ENCODE data around the gene ACOX1. TPM values are rescaled to one million over a fixed set of nuclear protein-coding genes. Genes with fewer than 3 reads are reported as not detected.

Gene ACOX1
- total RNA-seq, 1 experiment from 2014 or later: 39.5 TPM

DNA sequence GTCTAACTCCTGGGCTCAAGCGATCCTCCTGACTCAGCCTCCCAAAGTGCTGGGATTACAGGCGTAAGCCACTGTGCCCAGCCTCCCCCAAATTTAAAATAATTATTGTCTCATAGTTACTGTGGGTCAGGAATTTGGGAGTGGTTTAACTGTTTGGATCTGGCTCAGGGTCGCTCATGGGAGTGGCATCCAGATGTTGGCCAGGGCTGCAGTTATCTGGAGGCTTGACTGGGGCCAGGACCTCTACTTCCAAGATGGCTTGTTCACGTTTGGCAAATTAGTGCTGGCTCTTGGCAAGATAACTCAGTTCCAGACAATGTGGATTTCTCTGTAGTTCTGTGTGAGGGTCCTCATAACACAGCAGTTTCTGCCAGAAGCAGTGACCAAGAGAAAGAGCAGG, 8.1 kb upstream of the ACOX1 start:
- H3K27me3 ChIP-seq (replicated peaks; ENCODE audit: insufficient read depth, low read depth, low read length, poor library complexity): no peaks in the 10 kb centered on the region
- no peak for DNase-seq (ENCODE audit: low spot score)
- ChIA-PET POLR2A (ENCODE audit: low non-redundant PET) (no interaction called here), CTCF (no interaction called here)
- H3K27ac ChIP-seq (ENCODE audit: low read depth, low read length, poor library complexity, severe bottlenecking): no peak overlapping the region
- intact Hi-C loops (cut with micrococcal nuclease; ENCODE audit: unreplicated experiment): no loop called here
- no TSS peak for BruUV-seq (replicated peaks)
- TF ChIP-seq EZH2 (IDR thresholded peaks at IDR 0.05; ENCODE audit: borderline replicate concordance, low read depth, low read length, poor library complexity, severe bottlenecking): no peak
- TF ChIP-seq, protein P1, sequence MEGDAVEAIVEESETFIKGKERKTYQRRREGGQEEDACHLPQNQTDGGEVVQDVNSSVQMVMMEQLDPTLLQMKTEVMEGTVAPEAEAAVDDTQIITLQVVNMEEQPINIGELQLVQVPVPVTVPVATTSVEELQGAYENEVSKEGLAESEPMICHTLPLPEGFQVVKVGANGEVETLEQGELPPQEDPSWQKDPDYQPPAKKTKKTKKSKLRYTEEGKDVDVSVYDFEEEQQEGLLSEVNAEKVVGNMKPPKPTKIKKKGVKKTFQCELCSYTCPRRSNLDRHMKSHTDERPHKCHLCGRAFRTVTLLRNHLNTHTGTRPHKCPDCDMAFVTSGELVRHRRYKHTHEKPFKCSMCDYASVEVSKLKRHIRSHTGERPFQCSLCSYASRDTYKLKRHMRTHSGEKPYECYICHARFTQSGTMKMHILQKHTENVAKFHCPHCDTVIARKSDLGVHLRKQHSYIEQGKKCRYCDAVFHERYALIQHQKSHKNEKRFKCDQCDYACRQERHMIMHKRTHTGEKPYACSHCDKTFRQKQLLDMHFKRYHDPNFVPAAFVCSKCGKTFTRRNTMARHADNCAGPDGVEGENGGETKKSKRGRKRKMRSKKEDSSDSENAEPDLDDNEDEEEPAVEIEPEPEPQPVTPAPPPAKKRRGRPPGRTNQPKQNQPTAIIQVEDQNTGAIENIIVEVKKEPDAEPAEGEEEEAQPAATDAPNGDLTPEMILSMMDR (conservative IDR thresholded peaks at IDR 0.05; ENCODE audit: low read depth, low read length): no peak
- H3K36me3 ChIP-seq (ENCODE audit: insufficient read depth, low read length, poor library complexity, severe bottlenecking): peaks cover 6% of the 10 kb centered on the region
- H3K9me3 ChIP-seq (ENCODE audit: low read depth, low read length, poor library complexity, severe bottlenecking): no peaks in the 10 kb centered on the region
- no peak overlapping the region for H3K4me3 ChIP-seq (ENCODE audit: low read depth, low read length, poor library complexity, severe bottlenecking)
- peaks cover 20% of the 10 kb centered on the region for H3K4me1 ChIP-seq (ENCODE audit: insufficient read depth, low read length, poor library complexity, severe bottlenecking)

DNA sequence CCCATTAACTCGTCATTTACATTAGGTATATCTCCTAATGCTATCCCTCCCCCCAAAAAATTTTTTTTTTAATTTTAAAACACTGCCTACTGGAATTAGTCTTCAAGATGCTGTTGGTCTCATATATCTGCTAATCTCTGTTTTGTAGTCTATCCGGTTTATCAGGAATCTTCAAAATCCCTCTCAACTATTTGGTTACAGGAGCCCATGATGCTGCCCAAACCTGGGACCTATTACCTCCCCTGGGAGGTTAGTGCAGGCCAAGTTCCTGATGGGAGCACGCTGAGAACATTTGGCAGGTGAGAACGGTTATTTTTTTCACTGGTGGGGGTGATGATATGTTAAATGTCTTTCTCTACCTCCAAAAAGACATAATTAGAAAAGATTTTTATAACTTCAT, 7.0 kb upstream of the ACOX1 start:
- no peaks in the 10 kb centered on the region for H3K27me3 ChIP-seq (replicated peaks; ENCODE audit: insufficient read depth, low read depth, low read length, poor library complexity)
- POLR2A ChIA-PET (ENCODE audit: low non-redundant PET): no interaction called here
- CTCF ChIA-PET: no interaction called here
- H3K9me3 ChIP-seq (ENCODE audit: low read depth, low read length, poor library complexity, severe bottlenecking): no peaks in the 10 kb centered on the region
- no peaks in the 10 kb centered on the region for H3K36me3 ChIP-seq (ENCODE audit: insufficient read depth, low read length, poor library complexity, severe bottlenecking)
- no peak overlapping the region for H3K4me3 ChIP-seq (ENCODE audit: low read depth, low read length, poor library complexity, severe bottlenecking)
- peaks cover 22% of the 10 kb centered on the region for H3K4me1 ChIP-seq (ENCODE audit: insufficient read depth, low read length, poor library complexity, severe bottlenecking)
- no TSS peak for BruUV-seq (replicated peaks)
- TF ChIP-seq EZH2 (IDR thresholded peaks at IDR 0.05; ENCODE audit: borderline replicate concordance, low read depth, low read length, poor library complexity, severe bottlenecking): no peak
- TF ChIP-seq, protein P1 (conservative IDR thresholded peaks at IDR 0.05; ENCODE audit: low read depth, low read length): no peak
- H3K27ac ChIP-seq (ENCODE audit: low read depth, low read length, poor library complexity, severe bottlenecking): no peak overlapping the region
- DNase-seq (ENCODE audit: low spot score): no peak
- intact Hi-C loops (cut with micrococcal nuclease; ENCODE audit: unreplicated experiment): no loop called here

DNA sequence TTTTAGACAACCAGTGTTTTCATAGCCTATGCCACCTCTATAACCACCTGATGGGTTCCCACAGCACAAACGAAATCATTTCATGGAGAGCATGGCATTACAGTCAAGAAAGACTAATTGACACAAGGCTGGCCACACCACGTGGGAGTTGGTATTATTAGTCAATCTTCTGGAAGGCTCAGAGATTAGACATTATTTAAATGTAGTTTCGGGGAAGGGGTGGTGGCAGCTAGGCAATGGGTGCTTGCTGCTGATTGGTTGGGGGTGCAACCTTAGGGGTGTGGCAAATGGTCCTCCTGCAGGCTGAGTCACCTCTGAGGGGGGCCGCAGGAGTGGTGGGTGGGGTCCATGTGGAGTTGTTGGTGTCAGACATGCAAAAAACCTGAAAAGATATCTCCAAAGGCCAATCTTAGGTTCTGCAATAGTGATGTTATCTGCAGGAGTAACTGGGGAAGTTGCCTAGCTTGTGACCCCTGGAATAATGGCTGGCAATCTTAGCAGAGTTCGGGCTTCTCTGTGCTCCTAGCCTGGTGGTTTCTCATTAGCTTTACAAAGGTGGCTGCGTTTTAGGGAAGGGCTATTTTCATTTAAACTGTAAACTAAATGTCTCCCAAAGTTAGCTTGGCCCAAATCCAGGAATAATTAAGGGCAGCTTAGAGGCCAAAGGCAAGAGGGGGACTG, 4.7 kb upstream of the ACOX1 start:
- Histone ChIP-seq H3K4me3 (ENCODE audit: low read depth, low read length, poor library complexity, severe bottlenecking) (no peak overlapping the region), H3K27ac (ENCODE audit: low read depth, low read length, poor library complexity, severe bottlenecking) (peak overlapping the region; percentile 30), H3K27me3 (replicated peaks; ENCODE audit: insufficient read depth, low read depth, low read length, poor library complexity) (no peaks in the 10 kb centered on the region), H3K36me3 (ENCODE audit: insufficient read depth, low read length, poor library complexity, severe bottlenecking) (no peaks in the 10 kb centered on the region), H3K9me3 (ENCODE audit: low read depth, low read length, poor library complexity, severe bottlenecking) (no peaks in the 10 kb centered on the region), H3K4me1 (ENCODE audit: insufficient read depth, low read length, poor library complexity, severe bottlenecking) (peaks cover 22% of the 10 kb centered on the region)
- intact Hi-C loops (cut with micrococcal nuclease; ENCODE audit: unreplicated experiment): no loop called here
- ChIA-PET CTCF (interaction anchor here (1.0 kb wide), 1 partner anchor 23 kb away, joined by 13 read pairs; no protein-coding TSS in a partner anchor), POLR2A (ENCODE audit: low non-redundant PET) (interaction anchor here (0.5 kb wide), 1 partner anchor 126 kb away, joined by 4 read pairs; no protein-coding TSS in a partner anchor)
- BruUV-seq (replicated peaks): no TSS peak
- TF ChIP-seq, protein P1 (conservative IDR thresholded peaks at IDR 0.05; ENCODE audit: low read depth, low read length): no peak
- TF ChIP-seq EZH2 (IDR thresholded peaks at IDR 0.05; ENCODE audit: borderline replicate concordance, low read depth, low read length, poor library complexity, severe bottlenecking): no peak
- peak; percentile 77 for DNase-seq (ENCODE audit: low spot score)
